GM19099 (cell line): Measurements from ENCODE around the gene TRIM44.

ENCODE experiments used
- POLR2A ChIP-seq: IDR thresholded peaks from 3 replicates; pipeline ENCODE4 v1.6.1; 2011; ENCODE audit warnings: low read depth; ENCODE audit not compliant: insufficient read length; ENCODE audit errors: extremely low read depth

The TRIM44 gene

DNA sequence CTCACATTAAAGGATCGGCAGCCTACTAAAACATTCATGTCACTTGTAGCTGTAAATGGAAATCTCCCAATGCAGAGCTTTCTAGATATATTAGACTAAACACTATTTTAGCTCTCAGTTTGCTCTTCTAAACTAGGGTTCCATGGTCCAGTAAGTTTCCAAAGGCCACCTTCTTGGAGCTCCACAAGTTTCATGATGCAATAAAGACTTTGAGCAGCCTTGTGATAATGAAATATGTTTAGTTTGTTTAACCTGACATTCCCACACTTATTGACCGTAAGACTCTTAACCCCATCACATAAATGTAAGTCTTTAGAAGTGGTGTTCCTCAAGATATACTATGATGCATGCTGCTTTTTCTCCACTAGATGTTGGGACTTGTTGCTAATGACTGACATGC lies 87.7 kb downstream of the TRIM44 start:
- no peak for TF ChIP-seq POLR2A

DNA sequence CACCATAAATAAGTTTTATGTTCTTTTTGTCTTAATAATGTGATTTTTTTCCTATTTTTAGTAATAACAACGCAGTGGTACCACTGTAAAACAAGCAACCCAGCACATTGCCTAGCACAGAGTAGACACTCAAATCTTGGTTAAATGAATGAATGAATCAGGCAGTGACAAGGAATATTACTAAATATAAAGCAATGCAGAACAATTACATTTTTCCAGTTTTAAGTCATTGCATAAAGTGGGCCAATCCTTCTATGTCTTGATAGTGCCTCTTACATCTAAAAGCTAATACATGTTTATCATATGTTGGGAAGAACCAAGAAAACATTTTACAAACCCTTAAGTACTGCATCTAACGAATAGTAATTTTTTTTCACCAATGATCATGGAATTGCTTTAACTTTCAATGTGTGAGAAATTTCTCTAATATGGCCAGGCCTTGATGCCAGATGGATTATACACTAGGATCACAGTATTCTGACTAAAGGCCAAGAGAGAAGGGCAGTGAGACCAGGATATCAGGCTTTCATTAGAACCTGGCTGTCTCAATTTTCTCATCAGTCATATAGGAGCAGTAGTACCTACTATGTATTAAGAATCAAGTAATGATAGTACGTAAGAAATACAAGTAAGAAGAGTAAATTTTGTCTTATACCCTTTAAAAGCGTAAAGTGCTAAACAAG lies 88.5 kb downstream of the TRIM44 start:
- TF ChIP-seq POLR2A, result no peak

DNA sequence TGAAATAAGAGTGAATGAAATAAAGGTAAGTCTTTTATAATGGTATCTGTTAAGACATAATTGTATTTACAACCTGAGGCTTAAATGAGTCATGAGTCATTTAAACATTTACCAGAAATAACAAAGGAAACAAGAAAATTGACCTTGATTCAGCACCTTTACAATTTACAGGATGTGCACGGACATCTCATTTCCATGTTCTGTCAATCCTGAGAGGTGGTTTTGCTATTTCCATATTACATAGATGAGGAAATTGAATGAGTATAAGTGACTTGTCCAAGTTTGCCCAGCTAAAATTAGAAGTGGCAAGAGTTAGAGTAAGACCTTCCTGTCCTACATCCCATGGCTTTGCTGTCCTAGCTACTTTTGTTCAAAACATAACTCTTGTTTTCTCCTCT lies 89.1 kb downstream of the TRIM44 start:
- no peak for TF ChIP-seq POLR2A

DNA sequence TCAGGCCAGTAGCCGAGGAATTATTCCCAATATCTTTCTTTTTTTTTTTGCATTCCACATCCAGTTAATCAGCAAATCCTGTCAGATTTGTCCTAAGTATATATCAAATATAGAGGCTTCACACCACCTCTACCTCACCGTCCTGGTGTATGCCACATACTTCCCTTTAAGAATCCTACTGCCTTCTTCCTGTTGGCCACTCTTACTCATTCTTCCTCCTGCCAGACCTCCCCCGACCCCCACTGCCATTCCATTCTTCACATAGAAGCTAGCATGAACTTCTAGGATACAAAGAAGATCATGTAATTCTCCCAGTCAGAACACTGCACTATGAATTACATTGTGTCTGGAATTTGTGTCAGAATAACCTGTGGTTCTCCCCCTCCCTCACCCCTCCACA lies 89.5 kb downstream of the TRIM44 start:
- no peak for TF ChIP-seq POLR2A

DNA sequence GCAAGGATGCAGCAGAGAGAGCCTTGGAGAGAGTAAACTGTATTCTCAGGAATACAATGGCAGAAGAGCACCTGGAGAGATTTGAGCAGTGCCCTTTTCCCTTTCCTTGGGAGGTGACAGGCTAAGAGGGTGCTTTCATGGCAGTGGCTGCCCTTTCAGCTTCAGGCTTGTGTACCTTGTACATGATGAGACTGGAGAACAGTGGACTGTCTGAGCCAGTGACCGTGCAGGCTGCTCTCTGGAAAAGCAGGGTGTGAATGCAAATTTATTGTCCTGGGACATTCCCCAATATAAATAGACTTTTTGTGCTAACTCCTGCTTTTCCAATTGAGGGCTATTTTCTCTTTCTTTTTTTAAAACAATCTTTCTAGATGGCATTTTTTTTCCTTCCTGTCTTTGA lies 99.3 kb downstream of the TRIM44 start:
- no peak for TF ChIP-seq POLR2A

DNA sequence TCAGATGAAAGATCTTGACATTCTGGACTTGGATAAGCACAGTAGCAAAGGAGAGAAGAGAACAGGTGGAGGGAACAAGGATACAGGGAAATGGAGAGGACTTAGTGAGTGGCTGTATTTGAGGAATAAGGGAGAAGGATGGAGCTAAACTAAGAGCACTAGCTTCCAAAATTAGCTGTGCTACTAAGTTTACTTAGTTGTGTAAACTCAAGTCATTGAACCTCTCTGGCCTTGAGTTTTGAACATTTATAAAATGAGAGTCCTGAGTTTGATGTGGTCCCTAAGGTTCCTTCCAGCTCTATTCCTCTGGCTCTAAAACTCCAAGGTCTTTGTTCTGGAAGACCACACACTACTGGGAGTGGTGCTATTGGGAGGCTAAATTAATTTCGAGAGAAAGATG lies 100.7 kb downstream of the TRIM44 start:
- no peak for TF ChIP-seq POLR2A

DNA sequence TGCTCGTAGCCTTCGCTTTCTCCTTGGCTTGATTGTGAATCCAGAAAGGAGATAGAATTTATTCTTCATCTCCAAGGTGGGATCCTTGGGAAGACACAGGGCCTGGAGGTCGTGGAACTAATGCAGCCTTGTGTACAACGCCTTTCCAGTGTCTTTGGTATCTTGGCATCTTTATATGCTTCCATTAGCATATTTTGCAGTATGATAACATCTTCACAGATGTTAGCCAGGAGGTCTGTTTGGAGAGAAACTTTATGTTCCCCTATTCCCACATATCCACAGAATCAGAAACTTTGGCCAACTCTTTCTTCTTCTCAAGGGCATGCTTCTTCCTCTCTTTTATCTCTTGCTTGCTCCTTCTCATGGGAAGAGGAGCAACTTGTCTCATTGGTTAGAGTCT lies 101.2 kb downstream of the TRIM44 start:
- TF ChIP-seq POLR2A, result no peak

DNA sequence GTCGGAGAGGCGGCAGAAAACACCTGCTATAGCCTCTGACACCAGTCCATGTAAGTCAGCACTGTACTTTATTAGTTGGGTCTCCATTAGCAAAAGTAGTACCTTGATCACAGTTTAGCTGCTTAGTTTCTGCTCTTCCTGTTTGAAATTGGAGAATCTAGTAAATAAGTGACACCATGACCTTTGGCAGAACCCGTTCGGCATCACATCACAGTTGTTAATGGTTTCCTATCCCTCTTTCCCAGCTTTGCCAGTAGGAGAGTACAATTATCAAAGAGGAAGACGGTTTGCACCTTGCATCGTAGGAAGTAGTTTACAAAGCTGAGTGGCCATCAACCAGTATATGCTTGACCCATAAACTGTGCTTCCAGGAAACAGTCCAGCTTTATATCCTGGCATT lies 101.8 kb downstream of the TRIM44 start:
- no peak for TF ChIP-seq POLR2A

DNA sequence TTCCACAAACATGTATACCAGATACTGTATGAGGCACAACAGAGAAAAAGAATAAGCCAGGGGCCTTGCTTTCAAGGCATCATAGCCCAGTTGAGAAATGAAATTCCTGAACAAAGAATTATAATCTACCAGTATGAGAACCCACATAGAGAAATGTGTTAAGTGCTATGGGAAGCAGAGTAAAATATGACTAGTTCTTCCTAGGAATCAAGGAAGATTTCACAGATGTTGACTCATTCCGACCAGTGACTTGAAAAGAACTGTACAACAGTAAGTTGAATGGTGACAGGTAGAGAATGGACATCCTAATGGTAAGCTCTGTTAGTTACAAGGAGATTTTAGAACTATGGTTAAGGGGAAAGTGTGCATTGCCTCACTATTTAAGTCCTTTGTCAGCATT lies 102.6 kb downstream of the TRIM44 start:
- TF ChIP-seq POLR2A, result no peak

DNA sequence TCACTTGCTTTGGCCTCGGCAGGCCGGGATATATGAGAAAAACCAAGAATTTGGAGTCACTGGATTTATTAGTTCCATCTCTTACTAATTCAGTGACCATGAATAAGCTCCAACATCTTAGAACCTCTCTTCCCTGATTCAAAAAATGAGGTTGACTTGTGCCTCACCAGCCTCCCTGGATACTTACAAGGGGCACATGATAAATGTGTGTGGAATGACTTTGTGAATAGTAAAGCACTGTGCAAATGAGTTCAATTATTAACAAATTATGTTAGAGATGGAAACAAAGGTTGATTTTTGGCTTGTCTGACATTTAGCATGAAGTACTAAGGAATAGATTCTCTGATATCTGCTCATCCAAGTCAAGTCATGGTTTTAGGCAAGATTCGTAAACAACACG lies 104.1 kb downstream of the TRIM44 start:
- TF ChIP-seq POLR2A, result no peak

DNA sequence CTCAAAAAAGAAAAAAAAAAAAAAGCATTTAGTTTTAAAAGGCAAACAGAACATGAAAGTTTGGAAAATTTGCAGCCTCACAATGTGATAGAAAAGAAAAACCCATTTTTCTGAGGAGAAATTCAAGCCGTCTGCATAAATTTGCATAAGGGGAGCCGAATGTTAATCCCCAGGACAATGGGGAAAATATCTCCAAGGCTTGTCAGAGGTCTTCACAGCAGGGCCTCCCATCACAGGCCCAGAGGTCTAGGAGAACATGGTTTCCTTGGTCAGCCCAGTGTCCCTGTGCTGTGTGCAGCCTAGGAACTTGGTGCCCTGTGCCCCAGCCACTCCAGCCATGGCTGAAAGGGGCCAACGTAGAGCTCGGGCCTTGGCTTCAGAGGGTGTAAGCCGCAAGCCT lies 109.1 kb downstream of the TRIM44 start:
- TF ChIP-seq POLR2A, result no peak

DNA sequence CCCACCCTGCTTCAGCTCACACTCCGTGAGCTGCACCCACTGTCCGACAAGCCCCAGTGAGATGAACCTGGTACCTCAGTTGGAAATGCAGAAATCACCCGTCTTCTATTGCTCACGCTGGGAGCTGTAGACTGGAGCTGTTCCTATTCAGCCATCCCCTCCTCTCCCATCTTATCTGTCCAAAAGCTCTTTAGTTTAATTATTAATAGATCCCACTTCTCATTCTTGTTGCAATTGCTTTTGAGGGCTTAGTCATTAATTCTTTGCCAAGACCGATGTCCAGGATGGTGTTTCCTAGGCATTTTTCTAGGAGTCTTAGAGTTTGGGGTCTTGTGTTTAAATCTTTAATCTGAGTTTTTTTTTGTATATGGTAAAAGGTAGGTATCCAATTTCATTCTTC lies 116.8 kb downstream of the TRIM44 start:
- TF ChIP-seq POLR2A, result no peak

DNA sequence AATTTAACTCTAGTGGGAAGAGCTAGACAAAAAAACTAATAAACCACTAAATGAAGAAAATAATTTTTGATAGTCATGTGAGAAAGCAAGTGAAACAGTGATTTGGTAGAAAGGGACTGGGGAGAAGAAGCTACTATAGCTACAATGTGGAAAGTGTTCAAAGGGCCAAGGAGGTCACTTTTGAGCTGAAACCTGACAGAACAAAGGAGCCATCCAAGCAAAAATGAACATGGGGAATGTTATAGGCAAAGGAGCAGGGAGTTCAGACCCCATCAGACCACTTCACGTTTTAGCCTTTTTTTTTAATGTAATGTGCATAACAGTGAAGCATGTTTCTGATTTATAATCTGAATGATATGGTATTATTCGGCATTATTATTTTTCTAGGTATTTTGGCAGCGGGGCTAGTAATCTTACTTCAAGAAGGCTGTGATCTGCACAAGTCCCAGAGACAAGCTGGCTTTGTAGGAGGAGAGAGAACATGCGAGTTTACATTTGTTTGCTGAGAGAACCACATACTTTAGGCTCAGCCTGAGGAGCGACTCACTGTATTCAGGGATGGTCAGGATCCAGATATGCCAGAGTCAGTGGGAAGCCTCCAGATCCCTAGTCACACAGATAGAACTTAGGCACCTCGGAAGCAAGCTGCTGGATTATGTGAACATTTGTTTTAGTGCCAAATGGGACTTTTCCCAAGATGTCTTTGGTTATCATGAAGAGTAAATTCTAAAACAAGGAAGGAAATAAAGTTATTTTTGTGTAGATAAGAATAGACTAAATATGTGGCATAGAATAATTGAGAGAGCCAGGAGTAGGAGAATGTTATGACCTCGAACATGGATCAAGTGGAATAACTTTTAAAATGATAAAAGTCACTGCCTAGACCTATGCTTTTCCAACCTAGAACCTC lies 118.6 kb downstream of the TRIM44 start:
- TF ChIP-seq POLR2A, result no peak

DNA sequence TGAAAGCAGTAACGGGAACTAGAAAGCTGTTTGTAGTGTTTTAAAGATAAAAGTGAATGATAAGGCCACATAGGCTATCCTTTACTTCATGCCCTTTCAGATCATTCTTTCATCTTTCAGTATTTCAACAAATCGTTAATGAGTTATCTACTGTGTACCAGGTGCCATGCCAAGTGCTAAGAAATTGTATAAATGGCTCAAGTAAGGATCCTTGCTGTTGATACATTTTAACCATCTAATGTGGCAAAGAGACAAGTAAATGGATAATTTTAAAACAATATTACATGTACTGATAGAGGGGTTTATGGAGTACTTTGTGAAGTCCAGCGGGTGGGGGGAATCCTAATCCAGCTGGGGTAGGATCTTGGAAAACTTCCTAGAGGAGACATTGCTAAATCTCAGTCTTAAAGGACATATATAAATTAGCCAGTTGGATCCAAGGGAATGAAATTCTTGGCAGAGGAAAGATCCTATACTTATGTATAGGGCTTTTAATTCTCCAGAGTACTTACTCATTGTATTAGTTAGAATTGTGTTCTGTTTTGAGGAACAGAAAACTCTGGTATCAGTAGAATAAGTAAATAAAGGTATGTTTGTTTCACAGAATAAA lies 119.4 kb downstream of the TRIM44 start:
- TF ChIP-seq POLR2A, result no peak

DNA sequence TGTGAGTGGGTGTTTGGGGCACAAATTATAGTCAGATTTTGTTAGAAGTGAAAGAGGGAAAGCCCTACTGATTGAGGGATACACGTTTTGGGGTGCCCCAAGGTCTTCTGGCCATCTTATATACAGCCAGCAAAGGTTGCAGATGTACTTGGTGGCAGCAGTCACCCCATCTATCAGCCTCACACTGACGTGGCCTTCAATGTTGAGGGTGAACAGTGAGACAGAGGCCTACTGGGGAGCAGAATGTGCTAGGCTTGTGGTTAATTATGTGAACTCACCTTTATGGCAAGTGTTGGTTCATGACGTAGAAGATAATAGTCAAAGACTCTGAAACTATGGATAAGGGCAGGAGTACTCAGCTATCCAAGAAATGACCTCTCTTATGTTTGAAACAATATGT lies 121.2 kb downstream of the TRIM44 start:
- TF ChIP-seq POLR2A, result no peak

DNA sequence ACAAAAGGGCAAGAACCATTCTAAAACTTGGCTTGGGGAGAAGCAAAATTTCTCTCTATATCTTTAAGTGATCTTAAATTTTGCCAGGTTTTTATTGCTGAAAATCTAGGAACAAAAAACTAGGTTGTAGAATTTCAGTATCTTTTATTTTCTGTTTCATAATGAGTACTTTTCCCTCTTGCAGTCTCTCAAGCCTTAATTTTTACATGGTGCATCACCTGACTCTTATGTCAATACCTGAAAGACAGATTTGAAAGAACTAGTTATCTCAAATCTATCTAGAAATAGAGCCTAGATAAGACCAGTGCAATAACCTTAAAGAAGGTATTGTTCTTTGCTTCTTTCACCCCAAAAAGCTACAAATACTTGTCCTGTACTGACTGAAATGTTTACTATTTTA lies 122.1 kb downstream of the TRIM44 start:
- TF ChIP-seq POLR2A, result no peak
